Epidermal melanocyte (primary cell): ENCODE results near the gene DNPH1.

Source experiments
- DNase-seq: peaks from one replicate; pipeline ENCODE4 v3.0.0; 2011; ENCODE audit warnings: low spot score; ENCODE audit not compliant: insufficient read length

Gene DNPH1

DNA sequence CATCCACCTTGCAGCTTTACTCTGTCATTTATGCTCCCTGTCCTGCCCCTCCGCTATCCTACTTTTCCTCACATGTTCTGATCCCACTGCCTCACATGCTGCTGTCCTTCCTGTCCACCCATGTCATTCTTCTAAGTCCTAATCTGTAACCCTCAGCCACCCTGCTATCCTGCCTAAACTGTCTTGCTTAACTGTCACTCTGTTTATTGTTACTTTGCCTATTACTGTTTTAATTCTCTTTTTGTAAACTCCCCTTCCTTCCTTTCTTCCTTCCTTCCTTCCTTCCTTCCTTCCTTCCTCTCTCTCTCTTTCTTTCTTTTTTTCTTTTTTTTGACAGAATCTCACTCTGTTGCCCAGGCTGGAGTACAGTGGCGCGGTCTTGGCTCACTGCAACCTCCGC is 45.8 kb downstream of the DNPH1 start:
- no peak for DNase-seq

- DNase-seq, result peak; percentile 83
Observed at GRCh38 chr6:43181942-43182860, 47.1 kb downstream of the DNPH1 start, which contains the start of gene CUL9. CUL9 (plus strand) TSS chr6:43182196; CDS start chr6:43184311, 2,115 bp downstream.

DNA sequence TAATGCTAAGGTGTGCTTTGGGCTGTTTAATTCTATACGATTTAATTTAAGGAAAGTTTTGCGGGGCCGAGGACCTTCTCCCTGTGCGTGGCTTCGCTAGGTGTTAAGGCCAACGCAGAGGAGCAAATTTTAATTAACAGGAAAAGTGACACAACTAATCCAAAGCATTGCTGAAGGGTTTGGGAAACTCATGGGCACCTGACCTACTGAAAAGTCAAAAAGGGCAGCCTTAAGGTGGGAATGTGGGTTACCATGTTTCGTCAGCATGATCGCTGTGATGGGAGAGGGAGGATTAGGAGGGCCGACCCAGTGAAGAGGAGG is 47.7 kb downstream of the DNPH1 start:
- no peak for DNase-seq

DNA sequence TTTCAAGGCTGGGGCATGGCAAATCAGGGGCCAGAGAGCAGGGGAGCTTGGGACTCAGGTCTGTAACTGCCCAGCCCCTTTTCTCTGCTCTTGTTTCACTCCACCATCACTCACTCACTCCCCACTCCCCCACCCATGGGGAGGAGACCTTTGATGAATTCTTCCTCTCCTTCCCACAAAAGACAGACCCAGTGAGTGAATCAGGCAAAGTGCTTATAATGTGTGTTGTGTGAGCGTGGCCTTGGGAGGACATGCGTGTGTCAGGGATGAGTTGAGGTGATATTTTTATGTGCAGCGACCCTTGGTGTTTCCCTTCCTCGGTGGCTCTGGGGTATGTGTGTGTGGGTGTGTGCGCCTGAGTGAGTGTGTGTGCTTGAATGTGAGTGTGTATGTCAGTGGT is 48.3 kb downstream of the DNPH1 start:
- no peak for DNase-seq

DNA sequence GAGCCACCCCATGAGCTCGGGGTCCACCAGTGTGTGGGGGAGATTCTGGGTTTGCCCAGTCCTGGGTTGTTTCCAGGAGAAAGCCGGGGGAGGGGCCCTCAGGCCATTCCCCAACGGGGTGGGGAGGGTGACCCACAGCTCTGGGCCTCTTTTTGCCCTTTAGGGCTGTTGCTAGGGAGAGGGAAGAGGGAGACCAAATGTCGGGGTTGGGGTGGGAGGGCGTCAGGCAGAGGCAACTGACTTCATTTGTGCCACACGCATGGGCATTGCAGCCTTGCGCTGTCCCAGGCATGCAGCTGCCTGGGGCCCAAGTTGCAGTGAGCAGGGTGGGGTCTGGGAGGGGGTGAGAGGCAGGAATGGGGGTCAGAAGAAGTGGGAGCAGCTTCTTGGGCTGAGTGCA is 49.2 kb downstream of the DNPH1 start:
- no peak for DNase-seq

DNA sequence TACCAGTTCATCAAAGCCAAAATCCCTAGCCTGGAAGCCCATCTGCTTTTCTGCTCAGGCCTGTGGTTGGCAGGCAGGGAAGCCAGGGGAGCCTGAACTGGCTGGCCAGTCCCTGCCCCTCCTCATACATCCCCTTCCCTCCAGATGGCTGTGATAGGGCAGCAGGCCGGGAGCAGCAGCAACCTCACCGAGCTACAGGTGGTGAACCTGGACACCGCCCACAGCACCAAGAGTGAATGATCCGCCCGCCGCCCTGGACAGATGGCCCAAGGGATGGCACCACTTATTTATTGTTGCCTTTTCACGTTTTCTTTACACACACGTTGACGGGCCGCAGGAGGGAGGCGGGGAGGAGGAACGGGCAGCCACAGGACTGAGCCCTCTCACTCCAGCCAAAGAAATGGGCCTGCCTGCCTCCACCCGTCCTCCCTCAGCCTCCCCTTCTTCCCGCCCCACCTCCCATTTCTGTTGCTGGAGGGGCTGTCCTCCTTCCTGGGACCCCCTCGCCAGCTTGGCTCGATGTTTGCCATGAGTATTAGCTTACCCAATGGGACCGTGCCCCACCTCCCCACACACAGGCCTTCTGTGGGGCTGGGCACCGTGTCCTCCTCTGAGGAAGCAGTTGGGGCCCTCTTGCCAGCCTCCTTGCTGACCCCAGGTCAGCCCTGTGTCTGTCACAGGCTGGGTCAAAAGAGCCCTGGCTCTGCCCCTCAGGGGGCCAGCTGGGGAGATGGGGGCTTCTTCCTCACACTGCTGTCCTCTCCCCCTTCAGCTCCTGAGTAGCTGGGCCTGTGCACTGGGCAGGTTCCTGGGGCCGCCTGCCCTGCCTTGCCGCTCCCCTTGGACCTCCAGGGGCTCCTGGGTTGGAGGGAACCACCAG is 50.1 kb downstream of the DNPH1 start:
- DNase-seq, result no peak

DNA sequence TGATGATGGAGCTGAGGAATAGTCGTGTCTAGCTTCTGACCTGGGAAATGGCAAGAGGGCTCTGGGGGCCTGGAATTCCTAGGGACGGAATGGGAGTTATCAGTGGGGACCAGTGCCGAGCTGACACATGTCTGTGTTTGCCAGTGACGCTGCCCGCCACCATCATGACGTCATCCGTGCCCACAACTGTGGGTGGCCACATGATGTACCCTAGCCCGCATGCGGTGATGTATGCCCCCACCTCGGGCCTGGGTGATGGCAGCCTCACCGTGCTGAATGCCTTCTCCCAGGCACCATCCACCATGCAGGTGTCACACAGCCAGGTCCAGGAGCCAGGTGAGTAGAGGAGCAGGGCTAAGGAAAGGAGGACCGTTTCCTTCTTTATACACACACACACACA is 51.1 kb downstream of the DNPH1 start:
- no peak for DNase-seq

DNA sequence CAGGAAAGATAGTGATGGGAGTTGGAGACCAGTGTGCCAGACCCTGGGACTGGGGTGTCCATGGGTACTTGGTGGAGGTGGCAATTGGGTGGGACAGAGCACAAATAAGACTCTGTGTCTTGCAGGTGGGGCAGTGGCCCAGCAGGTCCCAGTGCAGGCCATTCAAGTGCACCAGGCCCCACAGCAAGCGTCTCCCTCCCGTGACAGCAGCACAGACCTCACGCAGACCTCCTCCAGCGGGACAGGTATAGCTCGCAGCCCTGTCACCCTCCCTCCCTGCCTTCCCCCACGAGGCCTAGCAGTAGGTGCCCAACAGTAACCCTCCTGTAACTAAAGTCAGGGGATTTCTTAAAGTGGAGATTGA is 52.9 kb downstream of the DNPH1 start:
- DNase-seq, result no peak

- DNase-seq, result no peak
Observed at GRCh38 chr6:43175676-43176422, 53.4 kb downstream of the DNPH1 start.
